Measurements from ENCODE around the gene CXCL9.

CXCL9 gene

DNA sequence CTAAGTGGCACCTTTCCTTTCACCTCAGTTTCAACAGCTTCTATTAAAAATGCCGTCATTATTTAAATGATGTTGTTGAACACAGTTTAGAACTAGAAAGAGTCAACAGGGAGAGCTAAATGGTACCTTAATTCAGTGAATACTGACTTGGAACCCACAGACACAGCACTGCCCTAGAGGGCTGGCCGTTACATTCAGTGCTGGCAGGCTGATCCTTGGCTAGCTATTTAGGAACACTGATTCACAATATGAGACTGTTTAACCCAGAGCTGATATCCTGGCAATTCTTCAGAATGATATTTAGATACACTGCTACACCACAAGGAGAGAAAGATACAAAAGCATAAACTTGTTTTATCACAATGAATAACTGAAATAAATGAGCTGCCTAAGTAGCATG, 53.8 kb downstream of the CXCL9 start:
- DNase-seq: no peak
